IPS-11a (cell line): Measurements from ENCODE around the gene CDA.

Source experiments
- H3K4me3 ChIP-seq: one replicate; pipeline ENCODE4 v1.5.1; 2013; ENCODE audit warnings: low read depth, low read length, control low read depth

The CDA gene

DNA sequence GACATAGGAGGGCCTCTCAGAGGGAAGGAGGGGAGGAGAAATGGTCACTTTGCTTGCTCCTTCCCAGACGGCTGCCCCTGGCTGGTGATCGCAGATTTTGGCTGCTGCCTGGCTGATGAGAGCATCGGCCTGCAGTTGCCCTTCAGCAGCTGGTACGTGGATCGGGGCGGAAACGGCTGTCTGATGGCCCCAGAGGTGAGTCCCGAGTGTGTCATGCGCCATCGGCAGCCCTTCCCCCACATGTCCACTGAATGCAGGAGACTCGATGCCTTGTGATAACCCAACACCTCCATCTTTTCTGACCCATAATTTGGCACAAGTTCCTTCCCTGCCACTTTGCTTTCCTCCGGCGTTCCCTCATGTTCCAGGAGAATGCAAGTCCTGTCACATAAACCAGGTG, 59.5 kb downstream of the CDA start:
- H3K4me3 ChIP-seq: no peak overlapping the region

DNA sequence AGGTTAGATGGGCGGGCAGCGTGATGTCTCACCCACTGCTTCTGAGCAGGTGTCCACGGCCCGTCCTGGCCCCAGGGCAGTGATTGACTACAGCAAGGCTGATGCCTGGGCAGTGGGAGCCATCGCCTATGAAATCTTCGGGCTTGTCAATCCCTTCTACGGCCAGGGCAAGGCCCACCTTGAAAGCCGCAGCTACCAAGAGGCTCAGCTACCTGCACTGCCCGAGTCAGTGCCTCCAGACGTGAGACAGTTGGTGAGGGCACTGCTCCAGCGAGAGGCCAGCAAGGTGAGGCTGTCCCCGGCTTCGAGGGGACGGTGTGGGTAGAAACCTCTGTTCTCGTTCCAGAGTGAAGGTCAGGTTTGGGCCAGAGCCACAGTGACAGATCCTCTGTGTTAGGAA, 60.0 kb downstream of the CDA start:
- no peak overlapping the region for H3K4me3 ChIP-seq

DNA sequence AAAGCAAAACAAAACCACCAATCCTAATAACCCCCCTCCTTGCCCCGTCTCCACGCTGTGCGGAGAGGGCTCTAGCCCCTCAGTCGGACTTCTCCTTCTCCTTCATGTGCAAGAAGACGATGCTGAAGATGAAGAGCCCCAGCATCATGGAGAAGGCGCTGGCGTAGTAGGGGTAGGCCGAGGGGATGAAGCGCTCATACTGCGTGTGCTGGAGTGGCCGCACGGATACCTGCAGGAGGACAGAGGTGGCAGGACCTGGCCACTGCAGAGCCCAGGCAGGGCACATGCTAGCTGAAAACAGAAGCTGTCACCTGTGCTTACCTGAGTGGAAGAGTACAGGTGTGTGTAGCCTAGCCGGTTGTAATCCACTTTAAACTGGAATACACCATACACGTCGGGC, 63.4 kb downstream of the CDA start:
- no peak overlapping the region for H3K4me3 ChIP-seq

DNA sequence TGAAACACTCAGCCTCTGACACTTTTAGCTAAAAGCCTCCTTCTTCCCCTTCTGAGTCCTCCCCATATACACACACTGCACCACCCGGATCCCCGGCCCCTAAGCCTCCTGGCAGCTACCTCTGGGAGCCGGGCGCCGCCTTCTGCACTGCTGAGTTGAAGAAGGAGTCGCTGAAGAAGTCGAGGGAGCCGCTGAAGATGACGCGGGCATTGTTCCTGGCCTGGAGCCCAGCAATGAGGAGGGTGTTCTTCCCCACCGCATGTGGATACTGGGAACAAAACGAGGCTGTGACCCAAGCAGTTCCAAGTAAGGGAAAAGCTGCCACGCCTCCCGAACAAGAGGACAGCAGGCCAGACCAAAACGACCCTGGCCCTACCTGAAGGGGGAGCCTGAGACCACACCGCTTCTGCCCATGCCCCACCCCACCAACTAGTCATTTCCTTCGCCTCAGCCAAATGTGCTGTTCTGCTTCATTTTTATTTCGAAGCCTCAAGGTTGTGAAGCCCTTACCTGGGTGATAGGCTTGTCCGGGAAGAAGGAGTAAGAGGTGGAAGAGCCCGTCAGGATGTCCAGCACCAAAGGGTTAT, 65.3 kb downstream of the CDA start:
- no peak overlapping the region for H3K4me3 ChIP-seq

DNA sequence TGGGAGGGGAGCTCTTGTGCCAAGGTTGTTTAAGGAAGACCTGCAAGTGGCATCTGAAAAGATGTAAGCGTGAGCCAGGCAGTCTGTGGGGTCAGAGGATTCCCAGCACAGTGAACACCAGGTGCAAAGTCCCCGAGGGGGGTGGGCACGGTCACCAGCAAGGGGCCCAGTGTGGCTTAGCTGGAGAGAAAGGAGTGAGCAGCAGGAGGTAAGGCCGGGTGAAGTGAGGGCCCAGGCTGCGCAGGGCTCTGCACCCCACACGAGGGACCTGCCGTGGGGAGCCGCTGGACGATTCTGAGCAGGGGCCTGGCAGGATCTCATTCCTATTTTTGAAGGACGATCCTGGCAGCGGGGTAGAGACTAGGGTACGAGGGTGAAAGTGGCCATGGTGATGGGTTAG, 68.1 kb downstream of the CDA start:
- H3K4me3 ChIP-seq: no peak overlapping the region

DNA sequence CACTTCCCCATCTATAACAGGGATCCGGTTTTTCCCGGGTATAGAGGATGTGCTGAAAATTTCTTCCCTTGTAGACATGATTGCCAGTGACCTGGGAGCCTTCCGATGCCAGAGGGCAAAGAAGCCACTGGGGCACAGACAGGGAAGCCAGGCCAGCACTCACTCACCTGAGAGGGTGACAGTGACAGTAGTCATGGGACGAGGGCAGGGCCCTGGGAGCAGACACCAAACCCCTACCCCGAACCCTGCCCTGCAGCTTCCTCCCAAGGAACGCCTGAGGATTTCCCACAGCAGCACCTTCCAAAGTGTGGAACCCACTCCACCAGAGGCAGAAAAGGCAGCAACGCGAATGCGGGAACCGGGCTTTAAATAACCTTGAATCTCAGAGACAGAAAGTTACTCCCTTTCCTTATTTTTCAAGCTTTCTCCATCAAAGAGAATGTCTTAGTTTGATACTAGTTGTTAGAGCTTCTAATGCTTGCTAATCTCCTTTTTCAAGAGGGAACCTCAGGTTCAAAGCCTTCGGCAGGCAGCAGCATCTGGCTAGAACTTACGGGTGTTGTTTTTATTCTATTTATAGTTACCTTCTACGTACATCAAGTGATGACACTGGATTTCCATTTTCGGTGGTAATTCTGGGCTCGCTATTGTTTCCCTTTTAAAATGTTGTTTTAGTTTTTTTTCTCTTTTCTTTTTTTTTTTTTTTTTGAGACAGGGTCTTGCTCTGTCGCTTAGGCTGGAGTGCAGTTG, 69.4 kb downstream of the CDA start:
- no peak overlapping the region for H3K4me3 ChIP-seq

DNA sequence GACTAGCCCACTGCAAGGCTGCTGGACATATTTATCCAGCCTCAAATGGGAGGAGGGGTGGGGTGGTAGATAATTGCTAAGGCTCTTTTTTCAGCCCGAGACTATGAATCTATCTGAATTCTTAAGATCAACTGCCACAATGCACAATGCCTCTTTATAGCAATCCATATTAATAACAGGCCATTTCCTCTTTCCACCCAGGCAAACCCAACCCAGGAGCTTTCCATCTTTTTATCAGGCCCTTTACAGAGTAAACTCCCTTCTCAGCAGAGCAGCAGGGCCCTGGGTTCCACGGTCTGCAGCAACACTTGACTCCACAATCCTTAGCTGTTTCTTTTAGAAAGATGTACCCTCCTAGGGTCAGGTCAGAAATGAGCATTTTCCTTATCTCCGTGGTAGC, 71.5 kb downstream of the CDA start:
- H3K4me3 ChIP-seq: peak overlapping the region; percentile 92

DNA sequence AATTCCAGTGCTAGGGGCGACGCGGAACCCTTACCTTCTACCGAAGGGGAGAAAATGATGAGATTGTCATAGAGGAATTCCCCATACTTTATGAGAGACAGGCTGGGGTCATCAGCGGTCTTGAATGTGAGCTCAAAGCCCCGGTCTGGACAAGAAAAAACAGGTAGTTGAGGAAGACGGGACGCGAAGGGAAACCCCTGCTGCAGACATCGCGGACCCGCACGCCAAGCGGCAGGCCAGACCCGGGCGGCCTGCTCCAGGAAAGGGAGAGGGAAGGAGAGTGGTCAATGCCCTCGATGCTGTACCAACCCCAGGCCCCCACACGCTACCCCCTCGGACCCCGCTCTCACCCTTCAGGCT, 71.9 kb downstream of the CDA start:
- peak overlapping the region; percentile 92 for H3K4me3 ChIP-seq

DNA sequence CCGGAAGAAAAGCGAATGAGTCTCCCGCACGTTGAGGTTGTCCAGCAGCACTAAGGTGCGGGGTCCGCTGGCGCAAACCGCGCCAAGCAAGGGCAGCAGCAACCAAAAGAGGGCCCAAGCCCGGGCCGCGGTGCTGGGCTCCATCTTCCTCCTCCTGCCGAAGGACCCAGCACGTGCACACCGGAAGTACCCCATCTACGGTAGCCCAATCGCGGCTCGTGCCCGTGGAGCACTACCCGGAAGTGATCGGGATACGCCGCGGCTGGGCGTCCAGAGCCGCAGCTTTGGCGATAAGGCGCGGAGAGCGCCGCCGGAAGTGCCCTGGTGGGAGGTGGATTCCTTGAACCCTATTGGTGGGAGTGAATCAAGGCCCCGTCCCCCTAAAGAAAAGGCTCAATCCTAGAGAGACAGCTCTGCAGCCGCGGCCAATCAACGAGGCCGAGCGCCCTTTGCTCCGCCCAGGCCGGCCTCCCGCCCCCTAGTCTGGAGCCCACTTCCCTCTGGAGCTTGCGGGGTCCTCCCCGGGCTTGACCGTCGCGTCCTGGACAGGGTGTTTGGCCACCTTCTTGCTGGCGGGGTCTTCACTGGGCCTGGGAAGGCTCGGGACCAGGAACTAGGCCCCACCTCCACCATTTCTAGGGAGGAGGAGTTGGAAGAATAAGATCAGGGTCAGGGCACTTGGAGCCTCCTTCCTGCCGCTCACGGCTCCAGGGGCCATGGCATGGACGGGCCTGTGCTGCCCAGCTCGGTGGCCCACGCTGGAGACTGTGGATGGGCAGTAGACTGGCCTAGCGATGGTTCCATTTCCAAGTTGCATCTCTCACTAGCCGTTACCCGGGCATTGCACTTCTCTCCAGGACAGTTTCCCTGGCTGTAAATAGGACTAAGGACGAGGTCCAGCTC, 72.6 kb downstream of the CDA start, which contains the start of gene DDOST:
Gene DDOST, minus strand, starts transcription at position 163 of the 903 bp plus-strand sequence. Its CDS starts 19 bp downstream, at position 144.
- H3K4me3 ChIP-seq: peak within 1 kb of the TSS; percentile 92

DNA sequence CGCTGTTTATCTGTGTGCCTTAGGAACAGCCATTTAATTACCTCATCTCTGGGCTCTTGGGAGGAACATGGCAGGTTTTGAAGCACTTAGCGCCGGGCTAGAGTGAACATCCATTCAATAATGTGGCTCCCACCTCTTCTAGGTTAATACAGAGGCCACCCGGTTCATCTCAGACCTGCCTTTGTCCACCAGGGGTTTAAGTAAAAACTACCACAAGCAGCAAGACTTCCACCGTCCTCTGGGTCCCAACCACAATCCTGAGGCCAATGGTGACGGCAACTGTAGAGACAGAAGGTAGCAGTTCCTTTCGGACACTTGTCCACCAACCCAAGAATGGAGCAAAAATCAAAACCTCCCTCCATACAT, 73.2 kb downstream of the CDA start:
- H3K4me3 ChIP-seq: peak overlapping the region; percentile 75

DNA sequence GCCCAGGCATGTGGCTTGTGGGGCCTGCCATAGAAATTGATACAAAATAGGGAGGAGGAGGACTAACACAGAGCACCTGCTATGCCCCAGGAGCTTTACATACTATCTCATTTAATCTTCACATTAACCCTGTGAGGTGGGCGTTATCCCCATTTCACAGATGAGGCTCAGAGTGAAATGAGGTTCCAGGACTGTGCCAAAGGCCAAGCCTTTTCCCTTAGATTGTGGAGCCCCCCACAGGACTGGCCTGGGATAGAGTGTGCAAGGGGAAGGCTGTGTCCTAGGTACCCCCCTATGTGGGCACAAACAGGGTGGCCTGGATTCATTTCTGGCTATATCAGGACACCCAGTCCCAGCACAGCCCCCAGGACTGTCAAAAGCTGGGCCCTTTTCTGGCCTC, 74.5 kb downstream of the CDA start:
- no peak overlapping the region for H3K4me3 ChIP-seq

DNA sequence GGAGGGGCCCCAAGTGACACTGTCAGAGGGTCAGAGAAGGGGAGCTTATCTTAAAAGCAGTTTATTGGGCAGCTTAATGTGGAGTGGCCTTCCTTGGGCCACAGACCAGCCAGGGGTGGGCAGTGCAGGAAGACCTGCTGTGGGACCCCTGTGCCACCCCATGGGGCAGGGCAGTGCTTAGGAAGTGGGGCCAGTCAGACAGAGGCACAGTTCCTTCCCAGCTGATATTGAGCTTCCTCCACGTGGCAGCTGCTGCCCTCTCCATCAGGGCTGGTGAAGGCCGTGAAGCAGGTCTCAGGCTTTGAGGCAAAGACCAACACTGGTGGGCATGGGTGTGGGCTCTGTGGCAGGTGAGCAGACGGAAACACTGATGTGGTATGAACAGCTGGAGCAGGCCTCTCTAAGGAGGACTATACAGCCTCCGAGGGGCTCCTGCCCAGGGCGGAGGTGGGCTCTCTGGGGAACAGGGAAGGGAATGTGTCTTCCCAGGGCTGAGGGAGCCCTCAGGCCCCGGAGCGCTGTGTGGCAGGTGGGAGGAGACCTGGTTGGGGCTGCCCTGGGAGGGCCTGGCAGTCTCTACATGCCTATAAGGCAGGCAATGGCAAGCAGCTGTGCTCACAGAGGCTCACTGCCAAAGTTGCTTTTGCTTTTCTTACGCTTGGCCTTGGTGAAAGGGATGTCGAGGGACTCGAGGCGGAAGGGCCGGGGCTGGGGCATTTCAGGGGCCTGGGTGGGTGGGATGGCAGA, 75.2 kb downstream of the CDA start:
- no peak overlapping the region for H3K4me3 ChIP-seq

DNA sequence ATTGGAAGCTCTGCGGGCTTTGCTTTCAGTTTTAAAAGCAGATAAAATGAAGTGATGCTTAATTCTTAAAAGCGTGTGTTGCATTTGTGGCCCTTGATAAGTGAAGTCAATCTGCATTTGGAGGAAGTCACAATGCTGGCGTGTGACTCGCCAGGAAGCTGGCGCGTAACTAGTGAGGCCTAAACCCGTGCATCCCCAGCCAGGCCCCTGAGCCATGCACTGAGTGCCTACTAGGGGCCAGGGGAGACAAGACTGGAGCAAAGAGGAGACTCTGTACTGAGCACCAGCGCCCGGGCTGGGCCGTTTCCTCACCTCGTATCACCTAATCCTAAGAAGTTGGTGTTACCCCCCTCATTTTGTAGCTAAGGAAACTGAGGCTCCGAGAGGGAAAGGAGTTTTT, 76.8 kb downstream of the CDA start:
- H3K4me3 ChIP-seq: no peak overlapping the region

DNA sequence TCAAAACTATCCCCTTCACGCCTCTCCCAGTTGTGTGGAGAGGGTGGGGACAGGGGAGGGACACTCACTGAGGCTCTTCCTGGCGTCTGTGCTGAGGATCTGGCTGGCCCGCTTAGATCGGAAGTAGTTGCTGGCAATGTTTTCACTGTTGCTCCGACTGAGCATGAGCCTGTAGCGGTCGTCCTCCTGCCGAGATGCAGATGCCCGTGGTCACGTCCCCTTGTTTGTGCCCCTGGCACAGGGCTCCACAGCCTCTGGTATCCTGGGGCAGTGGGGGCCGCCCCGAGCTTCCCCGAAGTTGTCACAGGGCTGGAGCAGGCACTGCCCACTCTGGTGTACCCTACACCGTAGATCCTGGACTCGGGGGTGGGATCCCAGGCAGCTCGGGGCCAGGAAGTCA, 77.2 kb downstream of the CDA start:
- no peak overlapping the region for H3K4me3 ChIP-seq

DNA sequence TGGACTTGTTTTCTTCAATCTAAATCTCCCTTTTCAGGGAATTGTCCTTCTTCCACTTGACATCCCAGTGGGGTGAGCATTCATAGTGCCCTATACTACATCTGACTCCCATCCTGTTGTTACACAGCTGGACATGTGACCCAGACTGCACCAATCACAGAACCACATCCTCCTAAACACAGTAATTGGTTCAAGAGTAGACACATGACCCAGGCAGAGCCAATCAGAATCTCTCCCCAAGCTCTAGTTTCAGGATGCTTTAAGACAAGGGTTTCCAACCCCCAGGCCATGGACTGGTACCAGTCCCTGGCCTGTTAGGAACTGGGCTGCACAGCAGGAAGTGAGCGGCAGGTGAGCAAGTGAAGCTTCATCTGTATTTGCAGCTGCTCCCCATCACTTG, 77.9 kb downstream of the CDA start:
- no peak overlapping the region for H3K4me3 ChIP-seq
